Measurements from ENCODE around the gene NKAIN2. TPM values are rescaled to one million over a fixed set of nuclear protein-coding genes. Genes with fewer than 3 reads are reported as not detected.

NKAIN2 gene
- total and polyA plus RNA-seq, 5 donors from 2014 or later: not detected

- H3K9me3 ChIP-seq (ENCODE audit: control insufficient read depth in 2 of 2, low read length in 2 of 2): no peaks in the 10 kb centered on the region
- no peaks in the 10 kb centered on the region for H3K36me3 ChIP-seq (ENCODE audit: control insufficient read depth, insufficient read depth, low read length)
- no peak overlapping the region for H3K27ac ChIP-seq (ENCODE audit: insufficient read depth, low read length, poor library complexity, severe bottlenecking)
- Mint-ChIP-seq H3K4me3 (peak overlapping the region in 1 of 4 donors; percentile 34), H3K4me1 (peaks cover 0 to 15% (median 6%) of the 10 kb centered on the region in 4 donors), H3K27ac (no peak overlapping the region), H3K36me3 (no peaks in the 10 kb centered on the region), H3K27me3 (peaks cover 24% of the 10 kb centered on the region), H3K9me3 (peaks cover 0 to 2% (median 0%) of the 10 kb centered on the region in 7 donors)
- no peak for ATAC-seq (ENCODE audit: low read depth in 2 of 2)
- DNase-seq: no peak
- peaks cover 3% of the 10 kb centered on the region for H3K4me1 ChIP-seq (ENCODE audit: control insufficient read depth, insufficient read depth, low read length, poor library complexity, severe bottlenecking)
- H3K4me3 ChIP-seq (ENCODE audit: low read depth, low read length): no peak overlapping the region
- H3K27me3 ChIP-seq (ENCODE audit: control insufficient read depth, insufficient read depth, low read length): peaks cover 11% of the 10 kb centered on the region
Observed at GRCh38 chr6:123802351-123802696, 1.3 kb upstream of the NKAIN2 start.

- Histone ChIP-seq H3K27ac (ENCODE audit: insufficient read depth, low read length, poor library complexity, severe bottlenecking) (no peak overlapping the region), H3K9me3 (ENCODE audit: control insufficient read depth in 2 of 2, low read length in 2 of 2) (no peaks in the 10 kb centered on the region), H3K36me3 (ENCODE audit: control insufficient read depth, insufficient read depth, low read length) (no peaks in the 10 kb centered on the region), H3K27me3 (ENCODE audit: control insufficient read depth, insufficient read depth, low read length) (peaks cover 11% of the 10 kb centered on the region), H3K4me1 (ENCODE audit: control insufficient read depth, insufficient read depth, low read length, poor library complexity, severe bottlenecking) (peaks cover 3% of the 10 kb centered on the region), H3K4me3 (ENCODE audit: low read depth, low read length) (no peak overlapping the region)
- DNase-seq (peak in 2 of 3 donors; percentile 4 to 65), ATAC-seq (ENCODE audit: low read depth in 2 of 2) (peak; percentile 39 to 59)
- Mint-ChIP-seq H3K36me3 (no peaks in the 10 kb centered on the region), H3K27me3 (peaks cover 24% of the 10 kb centered on the region), H3K4me3 (peak overlapping the region in 3 of 4 donors; percentile 34 to 52 (median 51)), H3K27ac (no peak overlapping the region), H3K4me1 (peaks cover 0 to 15% (median 6%) of the 10 kb centered on the region in 4 donors), H3K9me3 (peaks cover 0 to 2% (median 0%) of the 10 kb centered on the region in 7 donors)
Observed at GRCh38 chr6:123802697-123803503, 765 bp upstream of the NKAIN2 start.

- Histone ChIP-seq H3K4me3 (ENCODE audit: low read depth, low read length) (no peak overlapping the region), H3K9me3 (ENCODE audit: control insufficient read depth in 2 of 2, low read length in 2 of 2) (no peaks in the 10 kb centered on the region), H3K27ac (ENCODE audit: insufficient read depth, low read length, poor library complexity, severe bottlenecking) (no peak overlapping the region), H3K27me3 (ENCODE audit: control insufficient read depth, insufficient read depth, low read length) (peaks cover 11% of the 10 kb centered on the region), H3K36me3 (ENCODE audit: control insufficient read depth, insufficient read depth, low read length) (no peaks in the 10 kb centered on the region), H3K4me1 (ENCODE audit: control insufficient read depth, insufficient read depth, low read length, poor library complexity, severe bottlenecking) (peaks cover 3% of the 10 kb centered on the region)
- ATAC-seq (ENCODE audit: low read depth in 2 of 2) (no peak), DNase-seq (no peak)
- H3K27ac Mint-ChIP-seq: no peak overlapping the region
- H3K36me3 Mint-ChIP-seq: no peaks in the 10 kb centered on the region
- H3K4me1 Mint-ChIP-seq: peaks cover 0 to 15% (median 6%) of the 10 kb centered on the region in 4 donors
- peaks cover 24% of the 10 kb centered on the region for H3K27me3 Mint-ChIP-seq
- H3K9me3 Mint-ChIP-seq: peaks cover 0 to 2% (median 0%) of the 10 kb centered on the region in 7 donors
- H3K4me3 Mint-ChIP-seq: peak overlapping the region in 2 of 4 donors; percentile 42 to 70
Observed at GRCh38 chr6:123804014-123804786, 535 bp downstream of the NKAIN2 start.

- peaks cover 24% of the 10 kb centered on the region for H3K27me3 Mint-ChIP-seq
- Histone ChIP-seq H3K36me3 (ENCODE audit: control insufficient read depth, insufficient read depth, low read length) (no peaks in the 10 kb centered on the region), H3K4me3 (ENCODE audit: low read depth, low read length) (no peak overlapping the region), H3K27me3 (ENCODE audit: control insufficient read depth, insufficient read depth, low read length) (peaks cover 11% of the 10 kb centered on the region), H3K27ac (ENCODE audit: insufficient read depth, low read length, poor library complexity, severe bottlenecking) (no peak overlapping the region), H3K4me1 (ENCODE audit: control insufficient read depth, insufficient read depth, low read length, poor library complexity, severe bottlenecking) (peaks cover 3% of the 10 kb centered on the region), H3K9me3 (ENCODE audit: control insufficient read depth in 2 of 2, low read length in 2 of 2) (no peaks in the 10 kb centered on the region)
- no peak overlapping the region for H3K4me3 Mint-ChIP-seq
- DNase-seq (no peak), ATAC-seq (ENCODE audit: low read depth in 2 of 2) (no peak)
- H3K36me3 Mint-ChIP-seq: no peaks in the 10 kb centered on the region
- H3K9me3 Mint-ChIP-seq: peaks cover 0 to 2% (median 0%) of the 10 kb centered on the region in 7 donors
- no peak overlapping the region for H3K27ac Mint-ChIP-seq
- peaks cover 0 to 15% (median 6%) of the 10 kb centered on the region in 4 donors for H3K4me1 Mint-ChIP-seq
Observed at GRCh38 chr6:123804787-123805540, 1.3 kb downstream of the NKAIN2 start.

GRCh38 chr6:123805921-123806320, 2.3 kb downstream of the NKAIN2 start:
- H3K4me3 ChIP-seq (ENCODE audit: low read depth, low read length): no peak overlapping the region
- Mint-ChIP-seq H3K27me3 (peaks cover 24% of the 10 kb centered on the region), H3K27ac (no peak overlapping the region), H3K4me3 (no peak overlapping the region), H3K36me3 (no peaks in the 10 kb centered on the region), H3K9me3 (peaks cover 0 to 2% (median 0%) of the 10 kb centered on the region in 7 donors), H3K4me1 (peaks cover 0 to 15% (median 6%) of the 10 kb centered on the region in 4 donors)
- H3K9me3 ChIP-seq (ENCODE audit: control insufficient read depth in 2 of 2, low read length in 2 of 2): no peaks in the 10 kb centered on the region
- H3K36me3 ChIP-seq (ENCODE audit: control insufficient read depth, insufficient read depth, low read length): no peaks in the 10 kb centered on the region
- no peak for DNase-seq
- peaks cover 11% of the 10 kb centered on the region for H3K27me3 ChIP-seq (ENCODE audit: control insufficient read depth, insufficient read depth, low read length)
- ATAC-seq (ENCODE audit: low read depth in 2 of 2): no peak
- H3K27ac ChIP-seq (ENCODE audit: insufficient read depth, low read length, poor library complexity, severe bottlenecking): no peak overlapping the region
- H3K4me1 ChIP-seq (ENCODE audit: control insufficient read depth, insufficient read depth, low read length, poor library complexity, severe bottlenecking): peaks cover 3% of the 10 kb centered on the region

GRCh38 chr6:123806561-123806960, 2.9 kb downstream of the NKAIN2 start:
- Histone ChIP-seq H3K27ac (ENCODE audit: insufficient read depth, low read length, poor library complexity, severe bottlenecking) (no peak overlapping the region), H3K36me3 (ENCODE audit: control insufficient read depth, insufficient read depth, low read length) (no peaks in the 10 kb centered on the region)
- H3K27me3 Mint-ChIP-seq: peaks cover 24% of the 10 kb centered on the region

GRCh38 chr6:123808556-123808955, 4.9 kb downstream of the NKAIN2 start:
- DNase-seq (no peak), ATAC-seq (ENCODE audit: low read depth in 2 of 2) (no peak)
- H3K4me3 Mint-ChIP-seq: no peak overlapping the region
- H3K36me3 Mint-ChIP-seq: no peaks in the 10 kb centered on the region
- no peak overlapping the region for H3K27ac ChIP-seq (ENCODE audit: insufficient read depth, low read length, poor library complexity, severe bottlenecking)
- H3K4me1 ChIP-seq (ENCODE audit: control insufficient read depth, insufficient read depth, low read length, poor library complexity, severe bottlenecking): no peaks in the 10 kb centered on the region
- peaks cover 0 to 6% (median 1%) of the 10 kb centered on the region in 7 donors for H3K9me3 Mint-ChIP-seq
- peaks cover 0 to 6% (median 3%) of the 10 kb centered on the region in 4 donors for H3K4me1 Mint-ChIP-seq
- peaks cover 11% of the 10 kb centered on the region for H3K27me3 ChIP-seq (ENCODE audit: control insufficient read depth, insufficient read depth, low read length)
- no peak overlapping the region for H3K27ac Mint-ChIP-seq
- H3K27me3 Mint-ChIP-seq: peaks cover 17% of the 10 kb centered on the region
- no peaks in the 10 kb centered on the region for H3K9me3 ChIP-seq (ENCODE audit: control insufficient read depth in 2 of 2, low read length in 2 of 2)
- no peak overlapping the region for H3K4me3 ChIP-seq (ENCODE audit: low read depth, low read length)
- H3K36me3 ChIP-seq (ENCODE audit: control insufficient read depth, insufficient read depth, low read length): no peaks in the 10 kb centered on the region

More at GRCh38 chr6:123806561-123806960, 2.9 kb downstream of the NKAIN2 start:
- Histone ChIP-seq H3K4me3 (ENCODE audit: low read depth, low read length) (no peak overlapping the region), H3K9me3 (ENCODE audit: control insufficient read depth in 2 of 2, low read length in 2 of 2) (no peaks in the 10 kb centered on the region), H3K27me3 (ENCODE audit: control insufficient read depth, insufficient read depth, low read length) (peaks cover 11% of the 10 kb centered on the region), H3K4me1 (ENCODE audit: control insufficient read depth, insufficient read depth, low read length, poor library complexity, severe bottlenecking) (peaks cover 3% of the 10 kb centered on the region)
- H3K27ac Mint-ChIP-seq: no peak overlapping the region
- no peak overlapping the region for H3K4me3 Mint-ChIP-seq
- ATAC-seq (ENCODE audit: low read depth in 2 of 2) (no peak), DNase-seq (no peak)
- H3K36me3 Mint-ChIP-seq: no peaks in the 10 kb centered on the region
- peaks cover 0 to 2% (median 0%) of the 10 kb centered on the region in 7 donors for H3K9me3 Mint-ChIP-seq
- peaks cover 0 to 15% (median 6%) of the 10 kb centered on the region in 4 donors for H3K4me1 Mint-ChIP-seq

All from CD4-positive, CD25-positive, alpha-beta regulatory T cell (primary cell).